ENCODE data around the gene DUSP14. TPM values are rescaled to one million over a fixed set of nuclear protein-coding genes. Genes with fewer than 3 reads are reported as not detected.
A peak's percentile ranks its signal among the peaks of the same experiment; 100 is the strongest.

Gene DUSP14
- total and polyA plus RNA-seq, 2 of the 13 experiments (the other 11 are each of a cell fraction or from before 2014, with no cell fraction given) = 33.5 to 39.8 TPM

- TF ChIP-seq ZNF232 (CRISPR knock-in tag; IDR thresholded peaks at IDR 0.05; ENCODE audit: borderline replicate concordance) (no peak), AKAP8 (CRISPR knock-in tag; IDR thresholded peaks at IDR 0.05) (no peak), HINFP (CRISPR knock-in tag; IDR thresholded peaks at IDR 0.05; ENCODE audit: low read depth) (no peak), MXD1 (CRISPR knock-in tag; IDR thresholded peaks at IDR 0.05) (no peak), ZNF83 (CRISPR knock-in tag; IDR thresholded peaks at IDR 0.05; ENCODE audit: borderline replicate concordance) (no peak), ZNF720 (CRISPR knock-in tag; IDR thresholded peaks at IDR 0.05) (no peak), AHR (CRISPR knock-in tag; IDR thresholded peaks at IDR 0.05) (no peak), ZNF484 (CRISPR knock-in tag; IDR thresholded peaks at IDR 0.05; ENCODE audit: borderline replicate concordance, low read depth) (no peak), CCAR2 (optimal IDR thresholded peaks at IDR 0.05; ENCODE audit: low read depth, low read length) (no peak), ZFP36L2 (CRISPR knock-in tag; IDR thresholded peaks at IDR 0.05) (no peak), FOXK1 (CRISPR knock-in tag; IDR thresholded peaks at IDR 0.05; ENCODE audit: borderline replicate concordance, low read depth) (peak; percentile 72), CREB3 (CRISPR knock-in tag; IDR thresholded peaks at IDR 0.05) (no peak), PRMT3 (CRISPR knock-in tag; IDR thresholded peaks at IDR 0.05; ENCODE audit: borderline replicate concordance, low read depth) (no peak), TBL1XR1 (IDR thresholded peaks at IDR 0.05; ENCODE audit: borderline replicate concordance, low read length, partially characterized antibody) (peak; percentile 37), ZSCAN9 (CRISPR knock-in tag; IDR thresholded peaks at IDR 0.05; ENCODE audit: borderline replicate concordance) (peak; percentile 33; the same call in 1 of the 2 replicates), RARA (CRISPR knock-in tag; IDR thresholded peaks at IDR 0.05) (peak; percentile 92), ZNF841 (CRISPR knock-in tag; IDR thresholded peaks at IDR 0.05; ENCODE audit: borderline replicate concordance) (no peak), TRIM22 (IDR thresholded peaks at IDR 0.05) (no peak), ZSCAN31 (CRISPR knock-in tag; IDR thresholded peaks at IDR 0.05; ENCODE audit: low read depth) (no peak), MLX (CRISPR knock-in tag; IDR thresholded peaks at IDR 0.05) (no peak), HNRNPH1 (optimal IDR thresholded peaks at IDR 0.05; ENCODE audit: low read depth, low read length) (no peak), ZFYVE20 (CRISPR knock-in tag; IDR thresholded peaks at IDR 0.05; ENCODE audit: borderline replicate concordance, low read depth) (no peak), ZNF766 (CRISPR knock-in tag; IDR thresholded peaks at IDR 0.05; ENCODE audit: borderline replicate concordance) (0 out of 2 replicates have a peak, but pooled peaks have one; percentile 44), NRL (CRISPR knock-in tag; IDR thresholded peaks at IDR 0.05; ENCODE audit: borderline replicate concordance) (no peak)
These were observed 12.6 kb downstream of the DUSP14 start (continued) for GRCh38 chr17:37502009-37502936.

Measured in HepG2 (cell line).